ENCODE results near the gene SBSN. TPM values are rescaled to one million over a fixed set of nuclear protein-coding genes. Genes with fewer than 3 reads are reported as not detected.

The SBSN gene
- total RNA-seq, 2 experiments from 2014 or later, result not detected

DNA sequence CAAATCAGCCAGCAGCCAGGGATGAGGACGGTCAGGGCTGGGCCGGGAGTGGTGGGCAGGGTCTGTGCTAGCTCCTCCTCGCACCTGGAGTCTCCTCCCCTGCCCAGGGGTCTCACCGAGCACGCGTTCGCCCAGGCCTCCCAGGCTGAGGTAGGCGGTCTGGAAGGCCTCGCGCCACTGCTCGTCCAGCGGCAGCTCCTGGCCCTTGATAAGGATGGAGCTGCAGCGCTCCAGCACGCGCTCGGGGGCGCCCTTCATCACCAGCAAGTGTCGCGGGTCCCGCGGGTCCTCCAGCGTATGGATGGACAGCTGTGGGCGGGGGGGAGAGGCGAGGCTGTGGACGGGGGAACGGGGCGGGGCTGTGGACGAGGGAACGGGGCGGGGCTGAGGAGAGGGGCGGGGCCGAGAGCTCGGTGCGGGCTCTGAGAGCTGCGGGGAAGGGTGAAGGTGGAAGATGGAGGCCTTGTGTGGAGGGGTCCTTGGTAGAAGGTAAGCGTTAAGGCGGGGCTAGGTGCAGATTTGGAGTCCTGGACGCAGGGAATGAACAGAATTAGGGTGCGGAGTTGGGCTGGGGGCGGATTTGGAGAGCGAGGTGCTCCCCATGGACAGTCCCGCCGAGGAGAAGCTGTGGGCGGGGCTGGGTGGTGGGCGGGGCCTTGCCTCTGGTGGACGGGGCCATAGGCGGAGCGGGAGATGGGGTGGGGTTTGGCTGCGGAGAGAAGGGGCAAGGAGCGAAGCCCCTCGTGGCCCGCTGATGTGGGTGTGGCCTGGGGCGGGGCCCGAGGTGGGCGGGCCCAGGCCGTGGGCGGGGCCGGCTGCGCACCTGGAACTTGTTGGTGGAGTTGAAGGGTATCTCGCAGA, 29.7 kb upstream of the SBSN start:
- Histone ChIP-seq H3K27ac (ENCODE audit: low read depth, low read length, poor library complexity, severe bottlenecking) (no peak overlapping the region), H4K20me1 (ENCODE audit: insufficient read depth, low read length) (no peaks in the 10 kb centered on the region), H3K9me2 (ENCODE audit: insufficient read depth, low read length) (no peaks in the 10 kb centered on the region), H3K36me3 (ENCODE audit: insufficient read depth, low read length) (no peaks in the 10 kb centered on the region), H3K79me2 (ENCODE audit: insufficient read depth, low read depth, low read length) (no peaks in the 10 kb centered on the region), H3K4me3 (ENCODE audit: low read depth, low read length, poor library complexity, severe bottlenecking) (no peak overlapping the region), H3K9me3 (ENCODE audit: low read length) (no peaks in the 10 kb centered on the region), H3K4me2 (ENCODE audit: low read length) (peak overlapping the region; percentile 45), H2AFZ (ENCODE audit: low read length) (no peak overlapping the region), H3K4me1 (ENCODE audit: insufficient read depth, low read length, poor library complexity, severe bottlenecking) (peaks cover 18% of the 10 kb centered on the region)
- DNase-seq (ENCODE audit: low spot score), result peak; percentile 35
- ChIA-PET CTCF (ENCODE audit: unreplicated experiment) (interaction anchor here (0.6 to 0.7 kb wide), 3 partner anchors 30 to 116 kb away, joined by 3 to 10 read pairs (median 9); no protein-coding TSS in a partner anchor), POLR2A (interaction anchor here (0.6 to 1.2 kb wide), 3 partner anchors 31 to 90 kb away, joined by 3 read pairs; partner anchors contain the start of genes COX6B1 and HAUS5)
- no TSS peak for BruUV-seq (replicated peaks)
- TF ChIP-seq, protein P1, sequence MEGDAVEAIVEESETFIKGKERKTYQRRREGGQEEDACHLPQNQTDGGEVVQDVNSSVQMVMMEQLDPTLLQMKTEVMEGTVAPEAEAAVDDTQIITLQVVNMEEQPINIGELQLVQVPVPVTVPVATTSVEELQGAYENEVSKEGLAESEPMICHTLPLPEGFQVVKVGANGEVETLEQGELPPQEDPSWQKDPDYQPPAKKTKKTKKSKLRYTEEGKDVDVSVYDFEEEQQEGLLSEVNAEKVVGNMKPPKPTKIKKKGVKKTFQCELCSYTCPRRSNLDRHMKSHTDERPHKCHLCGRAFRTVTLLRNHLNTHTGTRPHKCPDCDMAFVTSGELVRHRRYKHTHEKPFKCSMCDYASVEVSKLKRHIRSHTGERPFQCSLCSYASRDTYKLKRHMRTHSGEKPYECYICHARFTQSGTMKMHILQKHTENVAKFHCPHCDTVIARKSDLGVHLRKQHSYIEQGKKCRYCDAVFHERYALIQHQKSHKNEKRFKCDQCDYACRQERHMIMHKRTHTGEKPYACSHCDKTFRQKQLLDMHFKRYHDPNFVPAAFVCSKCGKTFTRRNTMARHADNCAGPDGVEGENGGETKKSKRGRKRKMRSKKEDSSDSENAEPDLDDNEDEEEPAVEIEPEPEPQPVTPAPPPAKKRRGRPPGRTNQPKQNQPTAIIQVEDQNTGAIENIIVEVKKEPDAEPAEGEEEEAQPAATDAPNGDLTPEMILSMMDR (conservative IDR thresholded peaks at IDR 0.05; ENCODE audit: low read length), result no peak
- no peak for TF ChIP-seq EZH2phosphoT487 (IDR thresholded peaks at IDR 0.05; ENCODE audit: borderline replicate concordance, low read depth, low read length)
- intact Hi-C loops (cut with micrococcal nuclease; ENCODE audit: unreplicated experiment), result loop anchor here (5.0 kb wide), 1 partner anchor 70 kb away; the partner anchor contains the start of gene RBM42

DNA sequence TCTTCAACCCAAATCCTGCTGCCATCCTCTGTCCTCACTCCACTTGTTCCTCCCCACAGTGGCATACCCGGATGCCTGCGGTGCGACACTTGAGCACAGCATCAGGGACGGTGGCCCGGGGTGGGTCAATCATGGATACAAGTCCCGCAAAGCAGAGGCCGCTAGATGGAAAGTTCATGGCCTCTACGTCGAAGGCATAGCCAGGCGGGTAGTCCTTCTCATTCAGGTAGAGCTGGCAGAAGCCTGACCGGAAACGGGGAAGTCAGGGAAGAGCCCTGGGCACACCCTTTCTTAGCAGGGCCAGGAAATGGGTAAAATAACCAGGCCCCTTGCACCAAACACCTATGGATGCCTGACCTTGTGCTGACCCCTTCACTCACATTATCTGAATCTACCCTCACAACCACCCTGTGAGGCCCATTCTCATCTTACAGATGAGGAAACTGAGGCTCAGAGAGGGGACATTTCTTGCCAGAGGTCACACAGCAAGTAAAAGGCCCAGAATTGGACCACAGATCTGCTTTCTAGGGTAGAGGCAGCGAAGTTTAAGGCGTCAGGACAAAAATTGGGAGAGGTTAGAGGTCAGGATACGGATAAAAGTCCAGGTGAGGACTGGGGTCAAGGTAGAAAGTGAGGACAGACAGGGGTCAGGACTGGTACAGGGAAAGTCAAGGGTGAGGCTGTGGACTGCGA, 28.9 kb upstream of the SBSN start:
- Histone ChIP-seq H4K20me1 (ENCODE audit: insufficient read depth, low read length) (no peaks in the 10 kb centered on the region), H3K9me3 (ENCODE audit: low read length) (no peaks in the 10 kb centered on the region), H3K79me2 (ENCODE audit: insufficient read depth, low read depth, low read length) (no peaks in the 10 kb centered on the region), H3K36me3 (ENCODE audit: insufficient read depth, low read length) (no peaks in the 10 kb centered on the region), H3K9me2 (ENCODE audit: insufficient read depth, low read length) (no peaks in the 10 kb centered on the region), H3K4me2 (ENCODE audit: low read length) (no peak overlapping the region), H3K4me1 (ENCODE audit: insufficient read depth, low read length, poor library complexity, severe bottlenecking) (peaks cover 18% of the 10 kb centered on the region), H3K4me3 (ENCODE audit: low read depth, low read length, poor library complexity, severe bottlenecking) (no peak overlapping the region), H2AFZ (ENCODE audit: low read length) (no peak overlapping the region), H3K27ac (ENCODE audit: low read depth, low read length, poor library complexity, severe bottlenecking) (no peak overlapping the region)
- no TSS peak for BruUV-seq (replicated peaks)
- CTCF ChIA-PET (ENCODE audit: unreplicated experiment), result interaction anchor here (0.5 kb wide), 1 partner anchor 136 kb away, joined by 5 read pairs; no protein-coding TSS in a partner anchor
- DNase-seq (ENCODE audit: low spot score), result no peak
- POLR2A ChIA-PET, result interaction anchor here (1.2 kb wide), 1 partner anchor 91 kb away, joined by 3 read pairs; the partner anchor contains the start of gene COX6B1
- intact Hi-C loops (cut with micrococcal nuclease; ENCODE audit: unreplicated experiment), result loop anchor here (5.0 kb wide), 1 partner anchor 70 kb away; the partner anchor contains the start of gene RBM42
- TF ChIP-seq EZH2phosphoT487 (IDR thresholded peaks at IDR 0.05; ENCODE audit: borderline replicate concordance, low read depth, low read length), result no peak
- TF ChIP-seq, protein P1 (conservative IDR thresholded peaks at IDR 0.05; ENCODE audit: low read length), result no peak
